ENCODE measurements around the gene NSUN2.

- TF ChIP-seq CTCF (IDR thresholded peaks at IDR 0.05) (no peak), POLR2A (IDR thresholded peaks at IDR 0.05) (no peak)
These were observed 62.3 kb downstream of the NSUN2 start for GRCh38 chr5:6570530-6570929.

Data from ovary (tissue), 3 donors.